HepG2 (cell line): ENCODE data around the gene L3MBTL4. TPM values are rescaled to one million over a fixed set of nuclear protein-coding genes. Genes with fewer than 3 reads are reported as not detected.

ENCODE experiments used
- ATAC-seq: fragments of 200-7000 bp; cut with Tn5 transposase; 3 replicates; pipeline ENCODE4 v1.9.1; 2020; ENCODE audit warnings: mild to moderate bottlenecking, moderate library complexity
- BruUV-seq: library from RNA; stranded (reverse); fragments of 400-500 nt; replicated peaks from 2 replicates; lab custom pipeline; 2021; lab: Mats Ljungman, UMichigan
- CTCF ChIA-PET: fragments of 300-600 bp; formaldehyde crosslinking; extraction: SDS; loops from one replicate; lab custom pipeline; 2021; ENCODE audit warnings: low total read pairs, inconsistent platforms, low intra/inter-chr PET ratio; lab: Yijun Ruan, JAX
- POLR2A ChIA-PET: fragments of 350-600 bp; sonication (Branson Sonifier 250); formaldehyde crosslinking; loops from one replicate; lab custom pipeline; 2020; ENCODE audit warnings: antibody characterized with exemption, inconsistent platforms; lab: Yijun Ruan, JAX
- DNase-seq: peaks from one replicate; pipeline ENCODE4 v3.0.0-alpha.2; 2015; ENCODE audit warnings: low spot score
- FAIRE-seq: peaks from 3 replicates; lab custom pipeline; 2011; peaks lifted over from hg19 to GRCh38; lab: Jason Lieb, UNC
- H2AFZ ChIP-seq: one replicate; pipeline ENCODE4 v1.6.1; 2011; ENCODE audit warnings: low read length, inconsistent platforms
- H3K27ac ChIP-seq: fragments of 300-600 bp; 3 replicates; pipeline ENCODE4 v1.8.0; 2011; ENCODE audit warnings: mixed run types, mild to moderate bottlenecking, mixed read lengths, low read length, inconsistent platforms; ENCODE audit not compliant: insufficient read depth; ENCODE audit errors: extremely low read length
- H3K27me3 ChIP-seq, 2 experiments: fragments of 200-600 bp in 1 of 2; 2 replicates in 1 of 2; 3 replicates in 1 of 2; pipeline versions ENCODE4 v1.6.0 to v1.8.0; 2011; ENCODE audit warnings: low read length in 2 of 2, mild to moderate bottlenecking in 2 of 2, moderate library complexity in 2 of 2, inconsistent platforms in 1 of 2; ENCODE audit not compliant: insufficient read depth in 2 of 2, control insufficient read depth in 1 of 2
- H3K36me3 ChIP-seq, 2 experiments: fragments of 200-600 bp in 1 of 2; replicated peaks in 1 of 2; 2 replicates in 1 of 2; 3 replicates in 1 of 2; pipeline versions ENCODE4 v1.5.1 to v1.8.0; 2011; ENCODE audit warnings: low read length in 2 of 2, inconsistent platforms in 1 of 2; ENCODE audit not compliant: insufficient read depth in 2 of 2, control insufficient read depth in 1 of 2
- H3K4me1 ChIP-seq: 2 replicates; pipeline ENCODE4 v1.5.1; 2012; ENCODE audit warnings: low read length, inconsistent platforms; ENCODE audit not compliant: insufficient read depth
- H3K4me2 ChIP-seq: 2 replicates; pipeline ENCODE4 v1.6.0; 2011; ENCODE audit warnings: low read depth, low read length, inconsistent platforms
- H3K4me3 ChIP-seq, 3 experiments: fragments of 200-600 bp in 1 of 3; sonication (generic), shearing (Covaris generic) in 1 of 3; replicated peaks in 1 of 3; 2 replicates each; pipeline ENCODE4 v1.5.1; 2011 to 2016; ENCODE audit warnings: low read length in 3 of 3, inconsistent platforms in 2 of 3, low read depth in 2 of 3, mild to moderate bottlenecking in 2 of 3, control low read depth in 1 of 3, mixed read lengths in 1 of 3; ENCODE audit not compliant: insufficient read depth in 1 of 3
- H3K79me2 ChIP-seq: one replicate; pipeline ENCODE4 v1.6.1; 2011; ENCODE audit warnings: low read length, inconsistent platforms; ENCODE audit not compliant: insufficient read depth
- H3K9ac ChIP-seq: 2 replicates; pipeline ENCODE4 v1.6.0; 2011; ENCODE audit warnings: mild to moderate bottlenecking, low read depth, low read length, inconsistent platforms; ENCODE audit not compliant: insufficient read depth
- H3K9me3 ChIP-seq: 2 replicates; pipeline ENCODE4 v1.5.1; 2012; ENCODE audit warnings: mild to moderate bottlenecking, low read length
- H4K20me1 ChIP-seq: 2 replicates; pipeline ENCODE4 v1.6.0; 2011; ENCODE audit warnings: inconsistent platforms, mild to moderate bottlenecking, low read length, moderate library complexity; ENCODE audit not compliant: insufficient read depth
- BORCS8-MEF2B ChIP-seq: sonication (generic); formaldehyde crosslinking; IDR thresholded peaks from 2 replicates; pipeline ENCODE4 v1.8.0; 2022; ENCODE audit warnings: mild to moderate bottlenecking, missing genetic modification reagents
- CBX1 ChIP-seq: IDR thresholded peaks from one replicate; pipeline ENCODE4 v1.6.1; 2016; ENCODE audit warnings: antibody characterized with exemption, low read depth
- GFI1 ChIP-seq: sonication (generic); formaldehyde crosslinking; IDR thresholded peaks from 2 replicates; pipeline ENCODE4 v1.5.0; 2020; ENCODE audit warnings: missing genetic modification reagents, mild to moderate bottlenecking, borderline replicate concordance
- GTF3A ChIP-seq: sonication (generic); formaldehyde crosslinking; conservative IDR thresholded peaks from 2 replicates; pipeline ENCODE4 v1.4.0; 2020; ENCODE audit warnings: mild to moderate bottlenecking, missing genetic modification reagents
- NCOA1 ChIP-seq: sonication (generic); formaldehyde crosslinking; IDR thresholded peaks from 2 replicates; pipeline ENCODE4 v1.9.0; 2021; ENCODE audit warnings: missing genetic modification reagents
- NR2F2 ChIP-seq: IDR thresholded peaks from 2 replicates; pipeline ENCODE4 v1.6.1; 2012; ENCODE audit warnings: low read depth, inconsistent platforms, borderline replicate concordance
- REL ChIP-seq: sonication (generic); formaldehyde crosslinking; conservative IDR thresholded peaks from 2 replicates; pipeline ENCODE4 v1.8.0; 2022; ENCODE audit warnings: mild to moderate bottlenecking, missing genetic modification reagents, moderate library complexity
- ZNF143 ChIP-seq: sonication (generic); formaldehyde crosslinking; IDR thresholded peaks from 2 replicates; pipeline ENCODE4 v1.4.0; 2020; ENCODE audit warnings: missing genetic modification reagents
- WGBS: methylation state at CpG from one replicate; pipeline ENCODE4 v1.1.6; 2017; ENCODE audit warnings: low lambda C conversion rate; 5-methylcytosine and 5-hydroxymethylcytosine counted together
- in situ Hi-C: cut with HindIII; loops from 2 replicates; pipeline ENCODE4 v1.10.0; 2017; ENCODE audit warnings: low pct_unique_long_range_greater_than_20kb; ENCODE audit not compliant: extremely low pct_ligation_motif_present
- intact Hi-C: fragments of 100-400 bp; cut with micrococcal nuclease; formaldehyde crosslinking; loops from one replicate; pipeline ENCODE4 v1.10.0; 2022; ENCODE audit not compliant: unreplicated experiment
- polyA plus RNA-seq, 8 experiments: library from polyadenylated mRNA; depleted of rRNA in 3 of 8; stranded (reverse) in 7 of 8; unstranded in 1 of 8; fragments of >200 nt; fragmentation: Illumina TruSeq in 4 of 8; extraction: Trizol in 4 of 8; gene quantifications; 2 replicates each; pipeline versions ENCODE4 v1.2.1 to v1.2.3, GENCODE V29; 2011 to 2016; ENCODE audit warnings: low read depth in 4 of 8, missing spikeins in 1 of 8, mixed read lengths in 1 of 8; ENCODE audit not compliant: insufficient read depth in 1 of 8
- total RNA-seq, 5 experiments: library from RNA; depleted of rRNA; stranded (reverse); fragments of >200 nt; fragmentation: Illumina TruSeq; extraction: Trizol; gene quantifications; 2 replicates each; pipeline ENCODE4 v1.2.3, GENCODE V29; 2016; ENCODE audit warnings: low read depth in 1 of 5

L3MBTL4 gene
- total and polyA plus RNA-seq, 2 of the 13 experiments (the other 11 are each of a cell fraction or from before 2014, with no cell fraction given): 10.8 to 13.3 TPM

- Histone ChIP-seq H3K36me3 (no peaks in the 10 kb centered on the region), H3K9me3 (no peaks in the 10 kb centered on the region), H3K79me2 (no peaks in the 10 kb centered on the region), H4K20me1 (no peaks in the 10 kb centered on the region), H2AFZ (no peak overlapping the region), H3K27me3 (no peaks in the 10 kb centered on the region), H3K4me1 (no peaks in the 10 kb centered on the region), H3K4me3 (no peak overlapping the region), H3K27ac (no peak overlapping the region), H3K9ac (no peak overlapping the region), H3K4me2 (no peak overlapping the region)
- in situ Hi-C loops: no loop called here
- ChIA-PET CTCF (no interaction called here), POLR2A (no interaction called here)
- no peak for ATAC-seq
- DNase-seq: no peak
- WGBS: 37% methylated on average over 5 of the region's 5 CpGs
- BruUV-seq: no TSS peak
- intact Hi-C loops: no loop called here
- FAIRE-seq: no peak
- TF ChIP-seq REL (no peak), CBX1 (no peak), GFI1 (CRISPR knock-in tag) (no peak)
Measured at GRCh38 chr18:5943514-5943913, 471.2 kb downstream of the L3MBTL4 start.

GRCh38 chr18:5942591-5942990 lies 472.1 kb downstream of the L3MBTL4 start:
- no peaks in the 10 kb centered on the region; a peak in 1 of 5 replicates for H3K27me3 ChIP-seq
- BruUV-seq: no TSS peak
- ChIA-PET POLR2A (no interaction called here), CTCF (no interaction called here)
- WGBS: 44% methylated on average over 6 of the region's 6 CpGs
- no peak overlapping the region for H3K4me3 ChIP-seq
- H3K4me2 ChIP-seq: no peak overlapping the region
- H3K79me2 ChIP-seq: no peaks in the 10 kb centered on the region
- in situ Hi-C loops (no loop called here), intact Hi-C loops (no loop called here)
- DNase-seq: no peak
- no peak for FAIRE-seq
- TF ChIP-seq NR2F2: no peak
- TF ChIP-seq BORCS8-MEF2B: no peak
- no peak for TF ChIP-seq ZNF143 (CRISPR knock-in tag)
- no peak for TF ChIP-seq NCOA1 (CRISPR knock-in tag)
- TF ChIP-seq GTF3A: no peak
- no peak overlapping the region for H3K9ac ChIP-seq
- H2AFZ ChIP-seq: no peak overlapping the region
- H3K27ac ChIP-seq: no peak overlapping the region
- ATAC-seq: no peak
- no peaks in the 10 kb centered on the region for H3K36me3 ChIP-seq
- H3K9me3 ChIP-seq: no peaks in the 10 kb centered on the region
- no peaks in the 10 kb centered on the region for H3K4me1 ChIP-seq
- H4K20me1 ChIP-seq: no peaks in the 10 kb centered on the region
